ES-I3 (cell line): ENCODE data around the gene C2CD4C.
"Not testable (repeated sequence)": the region's sequence is repeated elsewhere in the genome, so short reads cannot be mapped to it uniquely, and the experiment has no call there.

Source experiments
- H3K36me3 ChIP-seq: 2 replicates; pipeline ENCODE4 v1.6.1; 2013; ENCODE audit warnings: mild to moderate bottlenecking, low read length, control low read depth, moderate library complexity; ENCODE audit not compliant: insufficient read depth
- H3K4me1 ChIP-seq: 2 replicates; pipeline ENCODE4 v1.6.1; 2013; ENCODE audit warnings: mild to moderate bottlenecking, control low read depth, low read length; ENCODE audit not compliant: insufficient read depth
- H3K9ac ChIP-seq: 2 replicates; pipeline ENCODE4 v1.6.1; 2013; ENCODE audit warnings: low read depth, mild to moderate bottlenecking, low read length, moderate library complexity
- H3K9me3 ChIP-seq: 2 replicates; pipeline ENCODE4 v1.6.1; 2013; ENCODE audit warnings: mild to moderate bottlenecking, low read length, moderate library complexity; ENCODE audit not compliant: control insufficient read depth, insufficient read depth

Gene C2CD4C

DNA sequence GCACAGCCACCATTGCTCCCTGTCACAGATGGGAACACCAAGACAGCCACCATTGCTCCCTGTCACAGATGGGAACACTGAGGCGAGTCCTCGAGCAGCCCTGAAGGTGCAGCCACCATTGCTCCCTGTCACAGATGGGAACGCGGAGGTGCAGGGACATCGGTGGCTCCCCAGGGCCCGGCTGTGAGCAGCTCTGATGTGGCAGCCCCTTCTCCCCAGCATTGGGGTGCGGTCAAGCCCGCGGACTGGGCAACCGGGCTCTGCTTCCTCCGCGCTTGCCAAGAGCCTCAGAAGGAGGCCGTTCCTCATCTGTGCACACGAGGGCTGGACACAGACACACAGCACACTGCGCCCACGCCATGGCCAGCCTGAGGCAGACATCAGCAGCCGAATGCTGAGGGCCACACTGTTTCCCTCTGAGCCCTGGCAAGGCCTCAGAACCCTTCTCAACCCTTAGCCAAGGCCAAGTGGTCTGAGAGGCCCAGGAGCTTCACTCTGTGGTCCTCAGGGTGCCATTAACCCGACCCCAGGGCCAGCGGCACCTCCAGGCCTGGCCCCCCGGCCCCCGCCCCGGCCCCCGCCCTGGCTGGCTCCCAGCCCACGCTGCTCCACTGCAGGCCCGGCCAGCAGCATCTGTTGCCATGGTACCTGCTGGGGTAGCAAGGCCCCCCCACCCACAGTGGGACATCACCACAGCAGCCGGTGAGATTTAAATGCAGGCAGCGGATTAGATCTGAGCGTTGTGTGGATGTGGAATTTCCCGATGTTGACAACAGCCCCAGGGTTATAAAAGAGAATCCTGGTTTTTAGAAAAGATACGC lies 18.4 kb downstream of the C2CD4C start:
- Histone ChIP-seq H3K4me1 (peaks cover 8% of the 10 kb centered on the region; the same call in 1 of the 2 replicates), H3K36me3 (no peaks in the 10 kb centered on the region), H3K9ac (no peak overlapping the region), H3K9me3 (no peaks in the 10 kb centered on the region)

DNA sequence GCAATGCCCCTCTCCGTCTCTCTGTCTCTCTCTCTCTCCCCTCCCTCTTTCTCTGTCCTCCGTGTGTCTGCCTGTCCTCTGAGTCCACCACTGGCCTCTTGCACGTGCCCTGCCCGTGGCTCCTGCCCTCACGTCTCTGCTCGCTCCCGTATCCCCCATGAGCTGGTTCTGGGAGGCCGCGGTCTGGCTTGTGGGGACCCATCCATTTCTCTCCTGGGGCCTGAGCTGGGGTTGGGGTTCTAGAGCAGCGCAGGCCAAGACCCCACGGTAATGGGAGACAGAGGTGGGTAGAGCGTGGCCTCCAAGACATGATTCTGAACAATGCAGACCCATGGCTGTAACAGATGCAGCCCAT lies 19.0 kb downstream of the C2CD4C start:
- no peaks in the 10 kb centered on the region for H3K9me3 ChIP-seq
- no peaks in the 10 kb centered on the region for H3K36me3 ChIP-seq
- peaks cover 8% of the 10 kb centered on the region; the same call in 1 of the 2 replicates for H3K4me1 ChIP-seq
- no peak overlapping the region for H3K9ac ChIP-seq

DNA sequence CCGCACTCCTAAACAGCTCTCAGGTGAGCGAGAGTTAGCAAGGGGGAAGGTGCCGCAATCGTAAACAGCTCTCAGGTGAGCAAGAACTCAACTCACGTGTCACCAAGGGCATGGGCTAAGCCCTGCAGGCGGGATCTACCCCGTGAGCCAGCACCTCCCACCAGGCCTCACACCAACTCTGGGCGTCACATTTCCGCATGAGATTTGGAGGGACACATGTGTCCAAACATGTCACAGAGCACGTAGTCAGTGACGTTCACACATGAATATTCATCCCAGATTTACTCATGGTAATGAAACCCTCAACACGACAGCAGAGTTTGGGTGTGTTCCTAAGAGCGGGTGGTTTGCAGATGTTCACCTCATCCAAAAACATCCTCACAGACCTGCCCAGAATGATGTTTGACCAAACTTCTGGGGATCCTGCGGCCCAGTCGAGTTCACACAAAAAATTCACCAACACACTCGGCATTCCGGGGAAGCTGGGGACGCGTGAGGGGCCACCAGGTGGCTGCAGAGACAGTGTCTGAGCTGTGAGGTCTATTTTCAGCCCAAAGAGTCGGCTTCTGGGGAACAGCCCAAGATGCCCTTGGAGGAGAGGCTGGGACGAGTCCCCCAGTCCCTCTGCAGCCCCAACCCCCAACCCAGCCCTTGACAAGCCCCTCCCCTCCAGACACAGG lies 19.6 kb downstream of the C2CD4C start:
- Histone ChIP-seq H3K9ac (no peak overlapping the region), H3K4me1 (peaks cover 9% of the 10 kb centered on the region; the same call in 1 of the 2 replicates), H3K36me3 (no peaks in the 10 kb centered on the region), H3K9me3 (no peaks in the 10 kb centered on the region)

DNA sequence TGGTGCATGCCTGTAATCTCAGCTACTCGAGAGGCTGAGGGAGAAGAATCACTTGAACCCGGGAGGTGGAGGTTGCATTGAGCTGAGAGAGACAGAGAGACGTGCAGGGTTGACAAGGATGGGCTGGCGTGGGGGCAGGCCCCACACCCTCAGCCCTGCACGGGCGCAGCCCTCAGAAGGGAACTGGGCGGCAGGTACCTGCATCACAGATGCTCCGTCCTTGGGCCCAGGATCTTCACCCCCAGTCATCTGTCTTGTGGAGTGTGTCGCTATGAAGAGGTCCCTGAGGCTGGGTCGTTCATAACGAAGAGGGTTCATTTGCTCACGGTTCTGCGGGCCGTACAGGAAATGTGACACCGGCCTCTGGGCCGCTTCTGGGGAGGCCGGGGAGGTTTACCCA lies 20.3 kb downstream of the C2CD4C start:
- H3K36me3 ChIP-seq = no peaks in the 10 kb centered on the region
- no peak overlapping the region for H3K9ac ChIP-seq
- no peaks in the 10 kb centered on the region for H3K9me3 ChIP-seq
- peaks cover 14% of the 10 kb centered on the region; the same call in 1 of the 2 replicates for H3K4me1 ChIP-seq

DNA sequence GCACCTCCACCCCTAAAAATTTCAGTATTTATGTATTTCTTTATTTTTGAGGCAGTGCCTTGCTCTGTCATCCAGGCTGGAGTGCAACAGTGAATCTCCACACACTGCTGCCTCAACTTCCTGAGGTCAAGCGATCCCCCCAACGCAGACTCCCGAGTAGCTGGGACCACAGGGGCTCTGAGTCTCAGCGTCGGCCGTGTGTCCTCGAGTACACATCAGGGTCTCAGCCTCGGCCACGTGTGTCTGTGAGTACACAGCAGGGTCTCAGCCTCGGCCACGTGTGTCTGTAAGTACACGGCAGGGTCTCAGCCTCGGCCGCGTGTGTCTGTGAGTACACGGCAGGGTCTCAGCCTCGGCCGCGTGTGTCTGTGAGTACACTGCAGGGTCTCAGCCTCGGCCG lies 21.2 kb downstream of the C2CD4C start:
- no peak overlapping the region for H3K9ac ChIP-seq
- peaks cover 14% of the 10 kb centered on the region; the same call in 1 of the 2 replicates for H3K4me1 ChIP-seq
- no peaks in the 10 kb centered on the region for H3K36me3 ChIP-seq
- no peaks in the 10 kb centered on the region for H3K9me3 ChIP-seq

DNA sequence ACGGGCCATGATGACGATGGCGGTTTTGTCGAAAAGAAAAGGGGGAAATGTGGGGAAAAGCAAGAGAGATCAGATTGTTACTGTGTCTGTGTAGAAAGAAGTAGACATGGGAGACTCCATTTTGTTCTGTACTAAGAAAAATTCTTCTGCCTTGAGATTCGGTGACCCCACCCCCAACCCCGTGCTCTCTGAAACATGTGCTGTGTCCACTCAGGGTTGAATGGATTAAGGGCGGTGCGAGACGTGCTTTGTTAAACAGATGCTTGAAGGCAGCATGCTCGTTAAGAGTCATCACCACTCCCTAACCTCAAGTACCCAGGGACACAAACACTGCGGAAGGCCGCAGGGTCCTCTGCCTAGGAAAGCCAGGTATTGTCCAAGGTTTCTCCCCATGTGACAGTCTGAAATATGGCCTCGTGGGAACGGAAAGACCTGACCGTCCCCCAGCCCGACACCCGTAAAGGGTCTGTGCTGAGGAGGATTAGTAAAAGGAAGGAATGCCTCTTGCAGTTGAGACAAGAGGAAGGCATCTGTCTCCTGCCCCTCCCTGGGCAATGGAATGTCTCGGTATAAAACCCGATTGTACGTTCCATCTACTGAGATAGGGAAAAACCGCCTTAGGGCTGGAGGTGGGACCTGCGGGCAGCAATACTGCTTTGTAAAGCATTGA lies 22.2 kb downstream of the C2CD4C start:
- H3K36me3 ChIP-seq, H3K9me3 ChIP-seq: not testable (repeated sequence)
- peaks cover 14% of the 10 kb centered on the region; the same call in 1 of the 2 replicates for H3K4me1 ChIP-seq
- peak overlapping the region; percentile 24; the same call in 1 of the 2 replicates for H3K9ac ChIP-seq

DNA sequence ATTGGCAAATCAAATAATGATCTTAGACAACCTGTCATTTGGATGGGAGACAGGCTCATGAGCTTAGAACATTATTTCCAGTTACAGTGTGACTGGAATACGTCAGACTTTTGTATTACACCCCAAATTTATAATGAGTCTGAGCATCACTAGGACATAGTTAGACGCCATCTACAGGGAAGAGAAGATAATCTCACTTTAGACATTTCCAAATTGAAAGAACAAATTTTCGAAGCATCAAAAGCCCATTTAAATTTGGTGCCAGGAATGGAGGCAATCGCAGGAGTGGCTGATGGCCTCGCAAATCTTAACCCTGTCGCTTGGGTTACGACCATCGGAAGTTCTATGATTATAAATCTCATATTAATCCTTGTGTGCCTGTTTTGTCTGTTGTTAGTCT lies 22.8 kb downstream of the C2CD4C start:
- Histone ChIP-seq H3K4me1 (peaks cover 14% of the 10 kb centered on the region; the same call in 1 of the 2 replicates), H3K9ac (peak overlapping the region; percentile 24; the same call in 1 of the 2 replicates)
- not testable (repeated sequence) for H3K36me3 ChIP-seq, H3K9me3 ChIP-seq

DNA sequence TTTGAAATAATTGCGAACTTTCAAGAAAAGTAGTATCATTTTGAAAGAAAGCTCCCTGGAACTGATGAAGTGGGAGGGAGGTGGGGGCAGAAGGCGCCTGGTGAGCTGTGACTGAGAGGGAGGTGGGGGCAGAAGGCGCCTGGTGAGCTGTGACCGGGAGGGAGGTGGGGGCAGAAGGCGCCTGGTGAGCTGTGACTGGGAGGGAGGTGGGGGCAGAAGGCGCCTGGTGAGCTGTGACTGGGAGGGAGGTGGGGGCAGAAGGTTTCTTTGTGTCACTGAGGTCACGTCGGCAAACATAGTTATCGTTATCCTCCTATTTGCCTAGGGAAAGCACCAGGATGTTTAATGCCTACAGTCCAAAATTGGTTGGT lies 24.2 kb downstream of the C2CD4C start:
- H3K9ac ChIP-seq = no peak overlapping the region
- H3K36me3 ChIP-seq = no peaks in the 10 kb centered on the region
- H3K4me1 ChIP-seq = peaks cover 14% of the 10 kb centered on the region; the same call in 1 of the 2 replicates
- no peaks in the 10 kb centered on the region for H3K9me3 ChIP-seq

DNA sequence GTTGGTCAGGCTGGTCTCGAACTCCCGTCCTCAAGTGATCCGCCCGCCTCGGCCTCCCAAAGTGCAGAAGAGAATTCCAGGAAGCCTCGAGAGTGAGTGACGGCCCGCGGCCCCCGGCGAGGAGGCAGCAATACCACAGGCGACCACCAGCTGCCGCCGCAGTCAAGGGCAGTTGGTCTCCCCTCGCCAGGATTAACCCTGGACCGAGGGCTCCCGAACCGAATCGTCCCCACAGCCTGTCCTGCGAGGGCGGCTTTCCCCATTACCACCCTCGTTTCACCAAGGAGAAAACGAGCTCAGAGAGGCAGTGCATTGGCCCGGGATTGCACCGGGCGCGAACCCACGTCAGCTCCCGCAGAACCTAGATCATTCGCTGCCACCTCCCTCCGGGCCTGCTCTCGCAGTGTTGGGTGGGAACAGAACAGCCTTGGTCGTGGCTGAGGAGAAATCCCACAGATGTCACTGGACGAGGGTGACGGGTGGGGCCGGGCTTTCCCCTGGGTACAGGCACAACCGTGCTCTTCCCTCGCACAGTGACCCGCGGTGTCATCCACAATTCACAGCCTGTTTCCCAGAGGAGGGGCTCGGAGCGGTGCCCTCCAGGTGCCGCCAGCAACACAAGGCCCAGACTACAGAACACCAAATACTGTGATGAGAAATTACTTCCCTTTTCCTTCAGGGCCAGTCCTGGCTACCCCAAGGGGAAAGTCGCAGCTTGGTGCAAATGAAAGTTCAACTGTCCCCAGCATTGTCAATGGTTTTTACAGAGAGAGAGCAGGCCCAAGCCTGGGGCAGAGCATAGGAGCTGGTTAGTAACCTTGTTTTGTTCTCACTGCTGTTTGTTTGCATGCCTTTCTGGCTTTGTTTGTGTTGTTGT lies 24.8 kb downstream of the C2CD4C start:
- Histone ChIP-seq H3K4me1 (peaks cover 14% of the 10 kb centered on the region; the same call in 1 of the 2 replicates), H3K9ac (peak overlapping the region; percentile 14; the same call in 1 of the 2 replicates), H3K36me3 (no peaks in the 10 kb centered on the region), H3K9me3 (no peaks in the 10 kb centered on the region)

DNA sequence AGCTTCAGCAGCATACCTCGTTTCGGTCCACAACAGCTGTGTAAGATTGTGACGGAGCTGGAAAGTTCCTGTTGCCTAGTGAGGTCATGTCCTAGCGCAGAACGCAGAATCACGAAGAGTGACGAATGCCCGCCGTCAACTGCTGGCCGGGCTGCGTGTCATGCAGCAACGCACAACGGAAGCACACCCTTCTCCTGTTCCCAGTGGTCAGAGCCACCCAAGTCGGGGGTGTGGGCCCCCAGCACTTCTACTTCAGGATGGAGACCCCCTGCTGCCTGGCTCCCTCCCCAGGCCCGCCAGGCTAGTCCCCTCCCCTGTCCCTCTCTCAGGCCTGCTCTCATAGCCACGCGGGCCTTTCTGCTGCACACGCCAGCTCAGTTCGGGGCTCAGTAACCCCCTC lies 25.9 kb downstream of the C2CD4C start:
- H3K36me3 ChIP-seq = no peaks in the 10 kb centered on the region
- no peak overlapping the region for H3K9ac ChIP-seq
- H3K4me1 ChIP-seq = peaks cover 10% of the 10 kb centered on the region; the same call in 1 of the 2 replicates
- H3K9me3 ChIP-seq = no peaks in the 10 kb centered on the region

DNA sequence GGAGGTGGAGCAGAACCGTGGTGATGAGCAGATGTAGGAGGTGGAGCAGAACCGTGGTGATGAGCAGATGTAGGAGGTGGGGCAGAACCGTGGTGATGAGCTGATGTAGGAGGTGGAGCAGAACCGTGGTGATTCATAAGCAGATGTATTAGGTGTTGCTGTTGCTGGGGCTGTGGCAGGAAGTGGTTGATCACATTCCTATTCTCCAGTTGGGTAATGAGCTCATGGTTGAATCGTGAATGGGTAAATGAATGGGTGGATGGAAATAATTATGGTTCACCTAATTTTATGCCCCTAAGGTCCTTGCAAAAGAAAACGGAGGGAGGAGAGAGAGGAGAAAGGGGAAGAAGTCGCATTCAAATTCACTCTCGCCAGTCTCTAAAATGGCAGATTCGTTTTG lies 26.4 kb downstream of the C2CD4C start:
- H3K4me1 ChIP-seq, H3K9ac ChIP-seq, H3K9me3 ChIP-seq, H3K36me3 ChIP-seq: not testable (repeated sequence)

DNA sequence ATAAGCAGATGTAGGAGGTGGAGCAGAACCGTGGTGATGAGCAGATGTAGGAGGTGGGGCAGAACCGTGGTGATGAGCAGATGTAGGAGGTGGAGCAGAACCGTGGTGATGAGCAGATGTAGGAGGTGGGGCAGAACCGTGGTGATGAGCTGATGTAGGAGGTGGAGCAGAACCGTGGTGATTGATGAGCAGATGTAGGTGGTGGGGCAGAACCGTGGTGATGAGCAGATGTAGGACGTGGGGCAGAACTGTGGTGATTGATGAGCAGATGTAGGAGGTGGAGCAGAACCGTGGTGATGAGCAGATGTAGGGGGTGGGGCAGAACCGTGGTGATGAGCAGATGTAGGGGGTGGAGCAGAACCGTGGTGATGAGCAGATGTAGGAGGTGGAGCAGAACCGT lies 27.0 kb downstream of the C2CD4C start:
- not testable (repeated sequence) for H3K36me3 ChIP-seq, H3K9me3 ChIP-seq, H3K4me1 ChIP-seq, H3K9ac ChIP-seq

DNA sequence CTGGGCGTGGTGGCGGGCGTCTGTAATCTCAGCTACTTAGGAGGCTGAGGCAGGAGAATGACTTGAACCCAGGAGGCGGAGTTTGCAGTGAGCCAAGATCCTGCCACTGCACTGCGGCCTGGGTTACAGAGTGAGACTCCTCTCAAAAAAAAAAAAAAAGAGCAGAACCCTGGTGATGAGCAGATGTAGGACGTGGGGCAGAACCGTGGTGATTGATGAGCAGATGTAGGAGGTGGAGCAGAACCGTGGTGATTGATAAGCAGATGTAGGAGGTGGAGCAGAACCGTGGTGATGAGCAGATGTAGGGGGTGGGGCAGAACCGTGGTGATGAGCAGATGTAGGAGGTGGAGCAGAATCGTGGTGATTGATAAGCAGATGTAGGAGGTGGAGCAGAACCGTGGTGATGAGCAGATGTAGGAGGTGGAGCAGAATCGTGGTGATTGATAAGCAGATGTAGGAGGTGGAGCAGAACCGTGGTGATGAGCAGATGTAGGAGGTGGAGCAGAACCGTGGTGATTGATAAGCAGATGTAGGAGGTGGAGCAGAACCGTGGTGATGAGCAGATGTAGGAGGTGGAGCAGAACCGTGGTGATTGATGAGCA lies 28.2 kb downstream of the C2CD4C start:
- not testable (repeated sequence) for H3K9me3 ChIP-seq, H3K4me1 ChIP-seq, H3K9ac ChIP-seq, H3K36me3 ChIP-seq
